DMS114 treated with DMSO at 0.1 percent for 48 hours (cell line): ENCODE data around the gene GALNT3.

Experiments
- DNase-seq: peaks from one replicate; lab custom pipeline; 2025; ENCODE audit not compliant: unreplicated experiment; lab: John Stamatoyannopoulos, UW

The GALNT3 gene

GRCh38 chr2:165796819-165797530, 2.9 kb upstream of the GALNT3 start:
- no peak for DNase-seq

- no peak for DNase-seq
Observed at GRCh38 chr2:165796129-165796528, 2.1 kb upstream of the GALNT3 start.

- DNase-seq, result no peak
Observed at GRCh38 chr2:165795011-165795410, 964 bp upstream of the GALNT3 start.

DNA sequence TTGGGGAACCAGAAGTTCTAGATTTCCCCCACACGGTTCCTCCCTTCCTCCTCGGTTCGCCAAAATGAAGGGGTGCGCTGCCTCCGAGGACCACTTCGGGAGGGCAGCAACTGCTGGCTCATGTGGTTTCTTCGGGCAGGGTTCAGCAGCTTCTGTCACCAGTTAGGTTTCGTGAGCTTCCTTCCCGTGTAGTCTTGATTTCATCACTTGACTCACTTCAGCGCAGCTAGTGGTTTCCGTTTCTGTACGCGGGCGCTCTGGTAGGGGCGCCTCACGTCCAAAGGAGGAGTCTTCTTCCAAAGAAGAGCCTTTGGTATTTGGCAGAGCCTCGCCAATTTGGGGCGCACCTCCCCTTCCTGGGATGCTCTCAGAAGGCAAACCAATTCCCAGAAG, 485 bp upstream of the GALNT3 start:
- DNase-seq, result no peak

GRCh38 chr2:165793161-165793778, 777 bp downstream of the GALNT3 start:
- no peak for DNase-seq

DNA sequence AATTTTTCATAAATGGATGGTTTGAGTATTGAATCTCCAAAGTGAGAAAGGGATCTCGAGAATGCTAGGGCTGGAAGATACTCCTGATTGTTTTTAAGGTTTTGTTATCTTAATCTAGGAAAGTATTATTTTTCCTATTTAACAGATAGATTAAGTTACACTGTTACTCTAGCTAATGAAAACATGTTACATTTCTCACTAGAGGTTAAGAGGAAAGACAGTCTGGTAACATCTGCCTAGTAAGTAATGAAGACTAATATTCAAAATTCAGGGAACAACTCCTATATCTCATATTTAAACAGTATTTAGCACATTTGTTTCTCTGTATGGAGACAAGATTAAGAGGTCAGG, 2.0 kb downstream of the GALNT3 start:
- DNase-seq, result no peak

DNA sequence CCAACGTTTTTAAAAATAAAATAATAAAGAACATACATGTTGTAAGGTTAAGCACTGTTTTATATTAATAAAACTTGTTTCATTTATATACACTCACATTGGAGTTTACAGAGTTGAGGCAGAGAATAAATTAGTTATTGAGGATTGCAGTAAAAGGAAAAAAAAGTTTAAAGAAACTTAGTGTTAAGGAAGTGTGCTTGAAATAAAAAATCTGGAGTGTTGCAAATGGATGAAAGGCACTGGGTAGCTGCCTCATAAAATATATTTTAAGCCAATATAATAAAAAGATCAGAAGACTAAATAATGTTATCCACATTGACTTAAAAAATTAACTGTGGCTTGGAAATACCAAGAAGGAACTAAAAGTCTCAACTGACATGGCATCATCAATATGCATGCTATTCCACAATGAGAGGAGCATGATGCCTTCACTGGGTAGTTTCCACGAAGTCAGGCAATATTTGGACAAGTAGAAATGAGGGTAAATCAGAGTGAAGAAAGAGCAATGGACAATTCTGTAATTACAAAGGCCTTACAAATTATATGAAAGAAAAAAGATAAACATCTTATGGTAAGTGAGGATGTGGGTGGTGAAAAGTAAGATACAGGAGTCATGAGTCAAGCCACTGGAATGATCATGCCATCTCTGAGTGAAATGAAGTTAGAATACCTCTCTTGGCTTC, 2.5 kb downstream of the GALNT3 start:
- DNase-seq, result no peak

GRCh38 chr2:165790466-165790865, 3.6 kb downstream of the GALNT3 start:
- DNase-seq, result no peak

DNA sequence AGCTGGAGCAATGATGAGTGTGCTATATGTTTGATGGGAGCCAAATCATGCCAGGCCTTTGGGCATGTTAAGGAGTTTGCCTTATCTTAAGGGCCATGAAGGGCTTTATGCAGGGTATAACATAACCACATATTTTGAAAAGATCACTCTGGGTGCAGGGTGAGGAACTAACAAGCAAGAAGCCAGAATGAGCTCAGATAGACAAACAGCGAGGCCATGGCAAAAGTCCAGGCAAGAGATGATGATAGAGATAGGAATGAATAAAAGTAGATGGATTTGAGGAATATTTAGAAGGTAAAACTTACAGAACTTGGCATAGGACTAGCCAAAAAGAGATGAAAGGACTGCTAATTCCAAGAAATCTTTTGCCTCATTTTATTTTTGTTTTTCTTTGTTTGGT, 6.7 kb downstream of the GALNT3 start:
- no peak for DNase-seq

- DNase-seq, result no peak
Observed at GRCh38 chr2:165779706-165780105, 14.3 kb downstream of the GALNT3 start.

DNA sequence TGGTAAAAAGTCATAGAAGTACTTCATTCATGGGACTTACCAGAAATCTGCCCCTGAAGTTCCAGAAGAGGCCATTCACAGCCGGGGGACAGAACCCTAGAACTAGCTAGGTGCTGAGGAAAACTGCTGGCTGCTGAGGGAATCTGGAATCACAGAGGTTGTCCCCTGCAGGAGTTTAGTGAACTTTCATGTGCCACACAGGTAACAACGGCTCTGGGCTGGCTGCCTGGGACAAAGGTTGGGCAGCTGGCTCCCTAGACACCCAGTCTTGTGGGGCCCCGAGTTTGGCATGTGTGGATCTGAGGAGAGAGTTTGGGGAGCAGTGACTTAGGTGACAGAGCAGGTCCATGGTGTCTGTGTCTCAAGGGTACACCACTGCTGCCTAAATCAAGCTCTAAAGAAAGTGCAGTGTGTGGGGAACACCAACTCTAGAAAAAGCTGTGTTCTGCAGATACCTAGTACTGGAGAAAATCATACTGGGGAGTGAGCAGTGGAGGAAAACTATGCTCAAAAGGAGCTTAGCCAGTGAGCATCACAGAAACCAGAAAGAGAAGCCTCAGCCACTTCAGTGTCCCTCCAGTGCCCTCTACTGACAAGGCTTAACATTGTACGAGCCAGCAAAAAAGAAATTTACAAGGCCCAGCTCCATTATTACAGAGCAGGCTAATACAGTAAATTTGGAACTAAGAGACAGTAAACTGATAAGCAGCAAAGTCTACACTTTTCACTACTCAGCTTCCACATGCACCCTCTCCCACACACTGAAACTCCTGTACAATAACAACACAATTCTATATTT, 15.2 kb downstream of the GALNT3 start:
- DNase-seq, result no peak

GRCh38 chr2:165778187-165778556, 15.9 kb downstream of the GALNT3 start:
- no peak for DNase-seq

DNA sequence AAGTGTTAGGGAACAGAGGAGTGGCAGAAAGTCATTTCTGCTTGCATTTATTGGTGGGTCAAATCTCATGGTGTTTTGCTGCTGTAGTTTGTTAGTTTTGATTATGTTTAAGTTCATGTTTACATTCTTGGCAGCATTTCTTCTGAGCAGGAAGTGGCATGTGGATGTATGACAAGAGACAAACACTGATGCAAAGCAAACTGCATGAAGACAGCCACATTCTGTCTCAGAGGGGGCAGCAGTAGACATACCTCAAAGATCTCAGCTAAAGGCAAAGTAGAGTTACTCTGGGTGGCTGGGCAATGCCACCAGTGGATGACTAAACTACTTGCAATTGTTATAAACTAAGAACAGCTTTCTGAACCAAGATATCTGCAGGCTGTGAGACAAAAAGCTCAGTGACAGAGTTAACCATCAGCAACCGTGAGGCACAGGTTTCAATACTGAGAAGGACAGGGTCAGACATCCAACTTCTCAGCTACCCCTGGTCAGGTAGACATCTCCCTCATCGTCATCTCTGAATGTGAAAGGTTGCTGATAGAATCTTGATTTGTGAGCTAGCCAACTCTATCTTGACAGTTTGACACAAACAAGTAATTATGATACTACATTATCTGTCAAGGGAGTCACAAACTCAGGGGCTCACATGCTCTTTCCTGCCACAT, 16.4 kb downstream of the GALNT3 start:
- no peak for DNase-seq

DNA sequence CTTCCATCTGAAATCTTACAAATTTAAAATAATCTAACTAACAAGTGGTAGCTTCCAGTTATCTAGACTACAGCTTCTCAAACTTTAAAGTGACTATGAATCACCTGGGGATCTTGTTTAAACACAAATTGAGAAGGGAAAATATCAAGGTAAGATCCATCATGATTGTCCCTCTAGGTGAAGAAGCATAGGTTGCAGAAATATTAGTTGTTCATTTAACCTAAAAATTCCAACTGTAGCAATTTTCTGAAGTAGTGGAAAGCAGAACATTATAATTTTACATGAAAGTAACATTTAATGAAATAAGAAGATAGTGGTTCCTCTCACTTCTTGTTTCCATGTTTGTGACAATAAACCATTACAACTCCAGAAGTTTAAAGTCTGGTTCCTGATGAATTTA, 17.3 kb downstream of the GALNT3 start:
- no peak for DNase-seq

GRCh38 chr2:165776013-165776412, 18.0 kb downstream of the GALNT3 start:
- DNase-seq, result no peak

GRCh38 chr2:165773684-165774083, 20.4 kb downstream of the GALNT3 start:
- no peak for DNase-seq

DNA sequence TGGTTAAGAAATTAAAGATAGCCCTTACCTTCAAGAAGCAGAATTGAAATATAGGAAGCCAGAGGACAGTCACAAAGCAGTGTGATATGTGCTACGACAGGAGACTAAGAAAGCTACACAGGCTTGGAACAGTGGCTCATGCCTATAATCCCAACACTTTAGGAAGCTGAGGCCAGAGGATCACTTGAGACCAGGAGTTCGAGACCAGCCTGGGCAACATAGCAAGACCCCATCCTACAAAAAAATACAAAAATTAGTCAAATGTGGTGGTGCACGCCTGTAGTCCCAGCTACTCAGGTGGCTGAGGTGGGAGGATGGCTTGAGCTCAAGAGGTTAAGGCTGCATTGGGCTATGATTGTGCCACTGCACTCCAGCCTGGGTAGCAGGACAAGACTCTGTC, 21.9 kb downstream of the GALNT3 start:
- DNase-seq, result no peak

DNA sequence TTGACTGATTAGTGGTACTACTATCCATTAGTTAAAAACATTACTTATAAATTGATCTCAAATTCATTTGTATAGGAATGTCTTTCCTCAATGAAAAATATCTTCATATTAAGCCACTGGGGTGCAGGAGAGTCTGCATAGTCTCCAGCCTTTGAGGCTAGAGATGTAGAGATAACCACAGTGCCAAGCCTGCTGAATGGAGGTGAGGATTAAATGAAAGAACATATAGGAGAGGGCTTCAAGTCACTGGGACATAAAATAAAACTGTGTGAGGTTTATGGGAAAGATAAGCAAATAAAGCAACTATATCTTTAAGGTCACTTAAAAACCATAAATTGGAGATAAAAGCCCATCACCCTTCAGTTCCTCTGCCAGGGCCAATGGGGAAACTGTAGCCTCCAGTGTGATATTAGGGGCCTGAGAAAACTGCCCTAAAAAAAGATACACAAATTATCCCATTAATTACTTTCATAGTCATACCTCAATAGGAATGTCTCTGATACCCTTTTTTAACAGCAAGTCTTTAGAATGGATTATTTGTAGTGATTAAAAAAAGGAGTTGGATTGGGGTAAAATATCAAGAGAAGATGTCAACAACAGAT, 27.6 kb downstream of the GALNT3 start:
- DNase-seq, result no peak

- no peak for DNase-seq
Observed at GRCh38 chr2:165762723-165763122, 31.3 kb downstream of the GALNT3 start.

DNA sequence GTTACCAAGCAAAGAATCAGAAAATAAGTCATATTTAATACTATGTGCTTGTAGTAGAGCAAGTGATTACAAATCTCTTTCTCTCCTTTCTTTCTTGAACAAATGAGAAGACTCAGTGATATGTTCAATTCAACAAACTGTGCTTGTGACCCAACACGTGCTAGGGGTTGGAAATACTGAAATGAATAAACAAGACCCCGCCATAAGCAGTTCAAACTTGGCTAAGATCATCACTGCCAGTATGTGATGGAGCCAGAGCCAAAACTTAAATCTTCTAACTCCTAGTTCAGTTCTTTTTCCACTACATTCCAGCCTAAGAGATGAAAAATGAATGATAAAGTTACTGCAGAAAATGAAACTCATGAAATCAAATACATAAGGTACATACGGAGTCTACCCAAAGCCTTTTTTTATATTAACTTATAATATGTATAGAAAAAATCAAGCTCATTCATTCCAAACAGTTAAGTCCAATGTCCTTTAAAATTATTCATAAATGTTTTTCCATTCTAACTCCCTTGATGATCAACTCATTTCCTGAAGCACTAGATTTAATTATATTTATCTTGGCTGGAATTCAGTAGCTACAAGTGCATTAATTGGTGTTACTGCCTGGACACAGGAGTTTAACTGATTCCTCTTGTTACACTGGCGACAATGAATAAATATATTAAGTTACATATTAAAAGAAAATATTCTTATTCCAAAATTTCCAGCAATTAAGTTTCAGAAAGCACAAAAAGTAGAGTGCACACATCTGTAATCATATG, 36.0 kb downstream of the GALNT3 start:
- DNase-seq, result no peak
